ENCODE results near the gene VAV2.
"Not testable (repeated sequence)": the region's sequence is repeated elsewhere in the genome, so short reads cannot be mapped to it uniquely, and the experiment has no call there.

VAV2 gene

GRCh38 chr9:133992780-133993634, 883 bp upstream of the VAV2 start:
- H3K27me3 ChIP-seq (ENCODE audit: insufficient read depth, low read length) = peaks cover 8% of the 10 kb centered on the region; the same call in 1 of the 2 replicates
- H3K4me1 ChIP-seq (ENCODE audit: insufficient read depth, low read length) = peaks cover 9% of the 10 kb centered on the region; the same call in 1 of the 2 replicates
- H3K9ac ChIP-seq (ENCODE audit: low read depth, low read length) = peak overlapping the region; percentile 83
- peak overlapping the region; percentile 80 for H3K4me3 ChIP-seq (ENCODE audit: low read length)
- H3K9me3 ChIP-seq (ENCODE audit: insufficient read depth, low read depth, low read length) = no peaks in the 10 kb centered on the region
- no peak overlapping the region for H3K27ac ChIP-seq (ENCODE audit: low read length)
- no peaks in the 10 kb centered on the region for H3K36me3 ChIP-seq (ENCODE audit: insufficient read depth, low read depth, low read length)

- no peak overlapping the region for H3K27ac ChIP-seq (ENCODE audit: low read length)
Observed at GRCh38 chr9:133991214-133991921, 756 bp downstream of the VAV2 start.

GRCh38 chr9:133990366-133991213, 1.5 kb downstream of the VAV2 start:
- peak overlapping the region; percentile 68 for H3K4me3 ChIP-seq (ENCODE audit: low read length)
- no peak overlapping the region for H3K27ac ChIP-seq (ENCODE audit: low read length)
- peak overlapping the region; percentile 47 for H3K9ac ChIP-seq (ENCODE audit: low read depth, low read length)
- no peaks in the 10 kb centered on the region for H3K9me3 ChIP-seq (ENCODE audit: insufficient read depth, low read depth, low read length)
- H3K4me1 ChIP-seq (ENCODE audit: insufficient read depth, low read length) = peaks cover 9% of the 10 kb centered on the region; the same call in 1 of the 2 replicates
- H3K27me3 ChIP-seq (ENCODE audit: insufficient read depth, low read length) = peaks cover 8% of the 10 kb centered on the region; the same call in 1 of the 2 replicates
- H3K36me3 ChIP-seq (ENCODE audit: insufficient read depth, low read depth, low read length) = no peaks in the 10 kb centered on the region

More at GRCh38 chr9:133991214-133991921, 756 bp downstream of the VAV2 start:
- Histone ChIP-seq H3K9ac (ENCODE audit: low read depth, low read length) (peak overlapping the region; percentile 47; the same call in 1 of the 2 replicates), H3K4me1 (ENCODE audit: insufficient read depth, low read length) (peaks cover 9% of the 10 kb centered on the region; the same call in 1 of the 2 replicates), H3K36me3 (ENCODE audit: insufficient read depth, low read depth, low read length) (no peaks in the 10 kb centered on the region), H3K9me3 (ENCODE audit: insufficient read depth, low read depth, low read length) (no peaks in the 10 kb centered on the region), H3K4me3 (ENCODE audit: low read length) (peak overlapping the region; percentile 68), H3K27me3 (ENCODE audit: insufficient read depth, low read length) (peaks cover 8% of the 10 kb centered on the region; the same call in 1 of the 2 replicates)

DNA sequence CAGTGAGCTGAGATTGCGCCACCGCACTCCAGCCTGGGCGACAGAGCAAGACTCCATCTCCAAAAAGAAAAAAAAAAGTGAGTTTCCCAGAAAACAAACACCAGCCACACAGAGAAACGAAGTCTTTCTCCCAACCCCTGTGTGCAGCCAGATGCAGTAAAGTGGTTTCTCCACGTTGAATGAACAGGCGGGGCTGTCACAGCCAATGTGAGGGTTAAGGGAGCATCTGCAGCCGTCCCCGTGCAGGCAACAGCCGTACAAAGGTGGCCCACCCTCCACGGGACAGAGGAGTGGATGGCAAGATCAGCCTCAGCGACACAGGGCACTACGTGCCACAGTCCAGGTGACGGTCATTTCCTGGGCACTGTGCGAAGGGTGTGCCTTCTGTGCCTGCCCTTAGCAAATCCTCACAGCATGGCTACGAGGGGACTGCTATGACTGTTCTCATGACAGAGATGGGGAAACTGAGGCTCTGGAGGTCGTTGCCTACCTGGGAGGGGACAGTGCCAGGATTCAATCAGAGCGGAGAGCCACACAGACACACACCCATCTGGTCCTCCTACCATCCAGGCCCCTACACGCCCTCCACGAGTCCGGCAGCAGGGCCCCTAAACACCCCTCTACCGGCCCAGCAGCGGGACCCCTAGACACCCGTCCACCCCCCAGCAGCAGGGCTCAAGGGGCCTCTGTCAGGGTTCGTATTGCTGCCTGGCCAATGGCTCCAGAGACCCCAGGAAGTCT, 2.3 kb downstream of the VAV2 start:
- no peak overlapping the region for H3K9ac ChIP-seq (ENCODE audit: low read depth, low read length)
- H3K4me3 ChIP-seq (ENCODE audit: low read length) = no peak overlapping the region
- H3K4me1 ChIP-seq (ENCODE audit: insufficient read depth, low read length) = peaks cover 9% of the 10 kb centered on the region; the same call in 1 of the 2 replicates
- no peaks in the 10 kb centered on the region for H3K9me3 ChIP-seq (ENCODE audit: insufficient read depth, low read depth, low read length)
- H3K27ac ChIP-seq (ENCODE audit: low read length) = no peak overlapping the region
- no peaks in the 10 kb centered on the region for H3K36me3 ChIP-seq (ENCODE audit: insufficient read depth, low read depth, low read length)
- peaks cover 8% of the 10 kb centered on the region; the same call in 1 of the 2 replicates for H3K27me3 ChIP-seq (ENCODE audit: insufficient read depth, low read length)

- not testable (repeated sequence) for H3K27ac ChIP-seq (ENCODE audit: low read length); H3K36me3 ChIP-seq (ENCODE audit: insufficient read depth, low read depth, low read length); H3K4me3 ChIP-seq (ENCODE audit: low read length); H3K27me3 ChIP-seq (ENCODE audit: insufficient read depth, low read length); H3K9ac ChIP-seq (ENCODE audit: low read depth, low read length); H3K4me1 ChIP-seq (ENCODE audit: insufficient read depth, low read length); H3K9me3 ChIP-seq (ENCODE audit: insufficient read depth, low read depth, low read length)
Observed at GRCh38 chr9:133988771-133989170, 3.4 kb downstream of the VAV2 start.

DNA sequence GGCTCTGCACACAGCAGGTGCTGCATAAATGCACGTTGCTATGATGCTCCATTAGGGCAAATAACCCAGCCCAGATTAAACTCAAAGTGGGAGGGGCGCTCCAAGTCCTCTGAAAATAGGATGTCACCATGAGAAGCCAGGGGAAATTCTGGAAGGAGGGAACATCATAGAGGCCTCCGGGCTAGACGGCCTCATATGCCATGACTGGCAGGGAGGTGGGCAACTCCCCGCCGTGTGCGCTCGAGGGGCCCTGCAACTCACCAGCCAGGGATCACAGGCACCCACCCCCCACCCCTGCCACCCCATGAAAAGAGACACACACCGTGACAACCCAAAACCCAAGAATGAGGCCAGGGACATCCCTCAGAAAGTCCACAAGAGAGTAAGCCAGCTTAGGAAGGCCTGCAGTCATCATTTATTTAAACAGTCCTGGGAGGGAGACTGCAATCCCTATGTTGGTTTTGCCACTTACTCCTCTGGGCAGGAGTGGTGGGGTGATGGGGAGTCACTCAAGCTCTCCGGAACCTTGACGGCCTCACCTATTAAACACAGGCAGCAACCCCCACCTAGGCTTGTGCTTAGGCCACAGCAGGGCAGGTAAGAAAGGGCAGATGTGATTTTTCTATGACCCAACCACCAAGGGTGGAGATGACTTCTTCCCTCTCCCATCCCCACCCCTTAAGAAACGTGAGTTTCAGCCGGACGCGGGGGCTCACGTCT, 4.0 kb downstream of the VAV2 start:
- H3K9ac ChIP-seq (ENCODE audit: low read depth, low read length) = no peak overlapping the region; the same call in 1 of the 2 replicates
- no peak overlapping the region for H3K27ac ChIP-seq (ENCODE audit: low read length)
- H3K9me3 ChIP-seq (ENCODE audit: insufficient read depth, low read depth, low read length) = no peaks in the 10 kb centered on the region
- no peak overlapping the region for H3K4me3 ChIP-seq (ENCODE audit: low read length)
- H3K27me3 ChIP-seq (ENCODE audit: insufficient read depth, low read length) = peaks cover 8% of the 10 kb centered on the region; the same call in 1 of the 2 replicates
- H3K4me1 ChIP-seq (ENCODE audit: insufficient read depth, low read length) = peaks cover 3% of the 10 kb centered on the region; the same call in 1 of the 2 replicates
- H3K36me3 ChIP-seq (ENCODE audit: insufficient read depth, low read depth, low read length) = no peaks in the 10 kb centered on the region

GRCh38 chr9:133987446-133987788, 4.7 kb downstream of the VAV2 start:
- Histone ChIP-seq H3K4me1 (ENCODE audit: insufficient read depth, low read length) (peaks cover 3% of the 10 kb centered on the region; the same call in 1 of the 2 replicates), H3K27ac (ENCODE audit: low read length) (no peak overlapping the region), H3K9me3 (ENCODE audit: insufficient read depth, low read depth, low read length) (no peaks in the 10 kb centered on the region), H3K9ac (ENCODE audit: low read depth, low read length) (no peak overlapping the region), H3K27me3 (ENCODE audit: insufficient read depth, low read length) (peaks cover 8% of the 10 kb centered on the region; the same call in 1 of the 2 replicates), H3K36me3 (ENCODE audit: insufficient read depth, low read depth, low read length) (no peaks in the 10 kb centered on the region), H3K4me3 (ENCODE audit: low read length) (no peak overlapping the region)

- Histone ChIP-seq H3K9ac (ENCODE audit: low read depth, low read length) (no peak overlapping the region), H3K4me1 (ENCODE audit: insufficient read depth, low read length) (peaks cover 3% of the 10 kb centered on the region; the same call in 1 of the 2 replicates), H3K27me3 (ENCODE audit: insufficient read depth, low read length) (peaks cover 8% of the 10 kb centered on the region; the same call in 1 of the 2 replicates), H3K9me3 (ENCODE audit: insufficient read depth, low read depth, low read length) (no peaks in the 10 kb centered on the region), H3K4me3 (ENCODE audit: low read length) (no peak overlapping the region), H3K36me3 (ENCODE audit: insufficient read depth, low read depth, low read length) (no peaks in the 10 kb centered on the region), H3K27ac (ENCODE audit: low read length) (no peak overlapping the region)
Observed at GRCh38 chr9:133986774-133987445, 5.2 kb downstream of the VAV2 start.

- H3K27me3 ChIP-seq (ENCODE audit: insufficient read depth, low read length) = peaks cover 6% of the 10 kb centered on the region; the same call in 1 of the 2 replicates
- peaks cover 3% of the 10 kb centered on the region; the same call in 1 of the 2 replicates for H3K4me1 ChIP-seq (ENCODE audit: insufficient read depth, low read length)
- no peaks in the 10 kb centered on the region for H3K9me3 ChIP-seq (ENCODE audit: insufficient read depth, low read depth, low read length)
- no peaks in the 10 kb centered on the region for H3K36me3 ChIP-seq (ENCODE audit: insufficient read depth, low read depth, low read length)
- no peak overlapping the region for H3K4me3 ChIP-seq (ENCODE audit: low read length)
- no peak overlapping the region for H3K27ac ChIP-seq (ENCODE audit: low read length)
- no peak overlapping the region for H3K9ac ChIP-seq (ENCODE audit: low read depth, low read length)
Observed at GRCh38 chr9:133986061-133986460, 6.1 kb downstream of the VAV2 start.
